Lower leg skin (tissue), 4 donors: Measurements from ENCODE around the gene EGFL8. TPM values are rescaled to one million over a fixed set of nuclear protein-coding genes. Genes with fewer than 3 reads are reported as not detected.
"Not testable (repeated sequence)": the region's sequence is repeated elsewhere in the genome, so short reads cannot be mapped to it uniquely, and the experiment has no call there.

ENCODE experiments used
- DNase-seq, 2 donors: peaks; one replicate each; pipeline ENCODE4 v3.0.0-alpha.2; 2019; ENCODE audit warnings: low spot score in 2 of 2
- H3K4me3 ChIP-seq: fragments of 200-600 bp; sonication (generic); 2 replicates; pipeline ENCODE4 v1.5.1; 2017; ENCODE audit warnings: mild to moderate bottlenecking, low read depth; ENCODE audit not compliant: poor library complexity, severe bottlenecking
- CTCF ChIP-seq, 3 donors: fragments of 450-650 bp; IDR thresholded peaks; one replicate each; pipeline ENCODE4 v1.5.1; 2016; ENCODE audit warnings: antibody characterized with exemption in 3 of 3, mild to moderate bottlenecking in 3 of 3, moderate library complexity in 2 of 3
- POLR2A ChIP-seq, 2 donors: fragments of 450-650 bp; IDR thresholded peaks; one replicate each; pipeline ENCODE4 v1.6.1; 2016 to 2017; ENCODE audit warnings: antibody characterized with exemption in 2 of 2, mild to moderate bottlenecking in 1 of 2, moderate library complexity in 1 of 2
- WGBS, 2 donors: methylation state at CpG; one replicate each; pipeline ENCODE4 v1.1.5; 2018; 5-methylcytosine and 5-hydroxymethylcytosine counted together
- intact Hi-C: fragments of 100-400 bp; cut with DNase I; formaldehyde crosslinking; loops from one replicate; pipeline ENCODE4 v1.15.0; 2023; ENCODE audit warnings: low total_unique reads
- total RNA-seq, 4 donors: library from RNA; depleted of rRNA; stranded (reverse); fragments of >200 nt; gene quantifications; one replicate each; pipeline ENCODE4 v1.1.0, GENCODE V29; 2016

EGFL8 gene
- total RNA-seq, 4 donors from 2014 or later = 12.5 to 40.8 (median 18.6) TPM

GRCh38 chr6:32192608-32193039, 28.2 kb downstream of the EGFL8 start, which contains the start of gene GPSM3:
GPSM3 (minus strand) TSS chr6:32192643; CDS start chr6:32192513, 130 bp downstream.
- WGBS, 2 donors = 20 to 32% methylated on average over 5 of the region's 5 CpGs
- TF ChIP-seq POLR2A (IDR thresholded peaks at IDR 0.05) (no peak), CTCF (IDR thresholded peaks at IDR 0.05) (no peak)
- peak in 1 of 2 donors; percentile 94 for DNase-seq
- no peak within 1 kb of the TSS for H3K4me3 ChIP-seq
- intact Hi-C loops = loop anchor here (10.0 kb wide), 1 partner anchor 68 kb away; the partner anchor contains the start of gene ATF6B

- H3K4me3 ChIP-seq, DNase-seq: not testable (repeated sequence)
- 75 to 76% methylated on average over 13 of the region's 13 CpGs for WGBS, 2 donors
- intact Hi-C loops = loop anchor here (10.0 kb wide), 1 partner anchor 68 kb away; the partner anchor contains the start of gene ATF6B
Measured at GRCh38 chr6:32193096-32193495, 28.7 kb downstream of the EGFL8 start.

- no peak overlapping the region for H3K4me3 ChIP-seq
- no peak for DNase-seq
- WGBS, 2 donors = 96 to 98% methylated on average over 4 of the region's 4 CpGs
- TF ChIP-seq POLR2A (IDR thresholded peaks at IDR 0.05) = no peak
- no peak for TF ChIP-seq CTCF (IDR thresholded peaks at IDR 0.05)
- intact Hi-C loops = loop anchor here (10.0 kb wide), 1 partner anchor 70 kb away; the partner anchor contains the start of gene ATF6B
Measured at GRCh38 chr6:32194388-32194787, 30.0 kb downstream of the EGFL8 start.

GRCh38 chr6:32194825-32195651, 30.6 kb downstream of the EGFL8 start:
- WGBS, 2 donors = 15 to 18% methylated on average over 14 to 15 of the region's 15 CpGs
- intact Hi-C loops = loop anchor here (10.0 kb wide), 1 partner anchor 70 kb away; the partner anchor contains the start of gene ATF6B

GRCh38 chr6:32195652-32195901, 31.2 kb downstream of the EGFL8 start:
- 0 to 1% methylated on average over 4 to 17 of the region's 25 CpGs for whole genome bisulfite sequencing, 2 donors
- intact Hi-C loops = loop anchor here (10.0 kb wide), 1 partner anchor 71 kb away; the partner anchor contains the start of gene ATF6B

More at GRCh38 chr6:32194825-32195651, 30.6 kb downstream of the EGFL8 start:
- H3K4me3 ChIP-seq = no peak overlapping the region
- TF ChIP-seq POLR2A (IDR thresholded peaks at IDR 0.05) (peak in 1 of 2 donors; percentile 45), CTCF (IDR thresholded peaks at IDR 0.05) (peak in 1 of 3 donors; percentile 63)
- DNase-seq = no peak

More at GRCh38 chr6:32195652-32195901, 31.2 kb downstream of the EGFL8 start:
- DNase-seq = peak; percentile 100
- no peak overlapping the region for H3K4me3 ChIP-seq
- TF ChIP-seq POLR2A (IDR thresholded peaks at IDR 0.05) (no peak), CTCF (IDR thresholded peaks at IDR 0.05) (no peak)
